HG03460 (cell line): ENCODE results near the gene SUPT20HL1.
"Not testable (repeated sequence)": the region's sequence is repeated elsewhere in the genome, so short reads cannot be mapped to it uniquely, and the experiment has no call there.

Experiments
- ATAC-seq: cut with Tn5 transposase; IDR thresholded peaks from one replicate; pipeline ENCODE4 v1.9.1; 2021; ENCODE audit not compliant: unreplicated experiment

The SUPT20HL1 gene

DNA sequence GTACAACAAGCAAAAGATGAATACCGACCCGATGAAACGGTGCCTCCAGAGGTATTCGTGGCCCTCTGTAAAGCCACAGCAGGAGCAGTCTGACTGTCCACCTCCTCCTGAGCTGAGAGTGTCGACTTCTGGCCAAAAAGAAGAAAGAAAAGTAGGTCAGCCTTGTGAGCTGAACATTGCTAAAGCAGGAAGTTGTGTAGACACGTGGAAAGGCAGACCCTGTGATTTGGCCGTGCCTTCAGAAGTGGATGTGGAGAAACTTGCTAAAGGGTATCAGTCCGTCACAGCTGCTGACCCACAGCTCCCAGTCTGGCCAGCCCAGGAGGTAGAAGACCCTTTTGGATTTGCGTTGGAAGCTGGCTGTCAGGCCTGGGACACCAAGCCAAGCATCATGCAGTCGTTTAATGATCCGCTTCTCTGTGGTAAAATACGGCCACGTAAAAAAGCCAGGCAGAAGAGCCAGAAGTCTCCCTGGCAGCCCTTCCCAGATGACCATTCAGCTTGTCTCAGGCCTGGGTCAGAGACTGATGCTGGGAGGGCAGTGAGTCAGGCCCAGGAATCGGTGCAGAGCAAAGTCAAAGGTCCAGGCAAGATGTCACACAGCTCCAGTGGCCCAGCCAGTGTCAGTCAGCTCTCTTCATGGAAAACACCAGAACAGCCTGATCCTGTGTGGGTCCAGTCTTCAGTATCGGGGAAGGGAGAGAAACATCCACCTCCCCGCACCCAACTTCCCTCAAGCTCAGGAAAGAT, 3.2 kb downstream of the SUPT20HL1 start:
- ATAC-seq = not testable (repeated sequence)

DNA sequence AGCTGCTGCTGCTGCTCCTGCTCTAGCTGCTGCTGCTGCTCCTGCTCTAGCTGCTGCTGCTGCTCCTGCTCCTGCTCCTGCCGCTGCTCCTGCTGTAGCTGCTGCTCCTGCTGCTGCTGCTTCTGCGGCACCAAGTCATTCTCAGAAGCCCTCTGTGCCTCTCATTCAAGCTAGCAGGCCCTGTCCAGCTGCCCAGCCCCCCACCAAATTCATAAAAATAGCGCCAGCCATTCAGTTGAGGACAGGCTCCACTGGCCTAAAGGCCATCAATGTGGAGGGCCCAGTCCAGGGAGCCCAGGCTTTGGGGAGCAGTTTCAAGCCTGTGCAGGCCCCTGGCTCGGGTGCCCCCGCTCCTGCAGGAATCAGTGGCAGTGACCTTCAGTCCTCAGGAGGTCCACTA, 3.9 kb downstream of the SUPT20HL1 start:
- no peak for ATAC-seq

DNA sequence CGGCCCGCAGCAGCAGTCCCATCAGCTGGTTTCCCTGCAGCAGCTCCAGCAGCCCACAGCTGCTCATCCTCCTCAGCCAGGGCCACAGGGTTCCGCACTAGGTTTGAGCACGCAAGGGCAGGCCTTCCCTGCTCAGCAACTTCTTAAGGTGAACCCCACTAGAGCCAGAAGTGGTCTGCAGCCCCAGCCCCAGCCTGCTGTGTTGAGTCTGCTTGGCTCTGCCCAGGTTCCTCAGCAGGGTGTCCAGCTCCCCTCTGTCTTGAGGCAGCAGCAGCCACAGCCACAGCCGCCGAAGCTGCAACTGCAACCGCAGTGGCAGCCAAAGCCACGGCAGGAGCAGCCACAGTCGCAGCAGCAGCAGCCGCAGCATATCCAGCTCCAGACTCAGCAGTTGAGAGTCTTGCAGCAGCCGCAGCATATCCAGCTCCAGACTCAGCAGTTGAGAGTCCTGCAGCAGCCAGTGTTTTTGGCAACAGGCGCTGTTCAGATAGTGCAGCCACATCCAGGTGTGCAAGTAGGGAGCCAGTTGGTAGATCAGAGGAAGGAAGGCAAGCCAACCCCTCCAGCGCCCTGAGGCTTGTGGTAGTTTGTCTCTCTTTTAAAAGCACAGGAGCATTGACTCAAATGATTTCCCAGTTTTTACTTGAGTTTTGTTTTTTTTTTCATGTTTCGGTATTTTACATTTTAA, 4.6 kb downstream of the SUPT20HL1 start:
- ATAC-seq = no peak

DNA sequence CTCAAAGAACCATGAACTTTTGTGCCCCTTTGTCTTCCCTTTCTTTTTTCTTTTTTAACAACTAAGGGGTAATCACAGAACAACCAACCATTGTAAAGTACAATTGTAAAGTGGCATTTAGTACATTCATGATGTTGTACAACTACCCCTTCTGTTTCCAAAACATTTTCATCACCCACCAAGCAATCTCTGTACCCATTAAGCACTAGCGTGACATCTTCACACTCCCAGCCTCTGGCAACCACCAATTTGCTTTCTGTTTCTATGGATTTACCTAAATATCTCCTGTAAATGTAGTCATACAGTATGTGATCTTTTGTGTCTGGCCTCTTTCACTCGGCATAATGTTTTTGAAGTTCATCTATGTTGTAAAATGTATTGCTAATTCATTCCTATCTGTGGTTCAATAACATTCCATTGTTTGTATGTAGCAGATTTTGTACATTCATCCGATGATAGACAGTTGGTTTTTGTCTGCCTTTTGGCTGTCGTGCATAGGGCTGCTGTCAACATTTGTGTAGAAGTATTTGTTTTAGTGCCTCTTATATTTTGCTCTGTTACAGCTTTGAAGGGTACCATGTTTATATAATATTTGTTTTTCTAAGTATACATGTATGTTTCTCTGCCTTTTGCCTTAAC, 6.4 kb downstream of the SUPT20HL1 start:
- not testable (repeated sequence) for ATAC-seq

DNA sequence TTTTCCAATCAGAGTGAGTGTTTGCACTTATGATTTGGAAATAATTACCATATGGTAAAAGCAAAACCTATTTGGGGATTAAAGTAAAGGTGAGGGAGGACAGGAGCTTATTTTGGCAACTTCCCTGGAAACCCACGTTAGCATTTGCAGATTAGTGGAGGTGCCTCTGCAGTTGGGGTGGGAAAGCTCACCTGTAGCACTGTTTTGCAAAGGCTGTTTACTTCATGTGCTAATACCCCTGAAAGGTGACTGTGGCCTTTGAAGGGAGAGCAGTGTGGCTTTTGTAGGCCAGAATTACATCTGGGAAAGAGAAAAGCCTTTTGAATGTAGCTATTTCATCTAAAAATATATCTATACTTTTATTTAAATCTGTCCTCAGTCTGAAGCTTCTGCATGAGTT, 9.4 kb downstream of the SUPT20HL1 start:
- no peak for ATAC-seq

DNA sequence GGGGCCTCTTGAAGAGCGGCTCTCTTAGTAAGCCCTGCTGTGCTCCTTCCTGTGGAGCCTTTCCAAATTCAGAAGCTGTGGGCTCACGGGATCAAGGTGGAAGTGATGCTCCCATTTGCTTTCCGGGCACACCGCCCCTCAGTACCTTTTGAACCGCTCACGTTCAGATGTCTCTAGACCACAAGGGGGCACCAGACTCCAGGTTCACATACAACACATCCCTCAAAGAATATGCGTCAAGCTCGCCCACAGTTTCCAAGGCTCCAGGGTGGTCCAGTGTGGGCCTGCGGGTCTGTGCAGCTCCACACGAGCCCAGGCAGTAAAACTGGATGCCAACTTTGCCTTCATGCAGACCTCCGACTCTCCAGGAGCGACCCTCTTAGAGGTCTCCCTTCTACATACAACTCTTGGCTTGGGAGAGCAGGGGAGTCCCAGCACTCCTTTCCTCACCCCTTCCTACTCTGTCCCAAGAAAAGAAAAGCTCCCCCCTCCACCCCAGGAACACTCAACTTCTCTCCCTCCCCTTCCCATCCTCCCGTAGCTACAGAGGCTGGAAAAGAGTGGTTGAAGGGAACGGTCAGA, 11.0 kb downstream of the SUPT20HL1 start:
- no peak for ATAC-seq

DNA sequence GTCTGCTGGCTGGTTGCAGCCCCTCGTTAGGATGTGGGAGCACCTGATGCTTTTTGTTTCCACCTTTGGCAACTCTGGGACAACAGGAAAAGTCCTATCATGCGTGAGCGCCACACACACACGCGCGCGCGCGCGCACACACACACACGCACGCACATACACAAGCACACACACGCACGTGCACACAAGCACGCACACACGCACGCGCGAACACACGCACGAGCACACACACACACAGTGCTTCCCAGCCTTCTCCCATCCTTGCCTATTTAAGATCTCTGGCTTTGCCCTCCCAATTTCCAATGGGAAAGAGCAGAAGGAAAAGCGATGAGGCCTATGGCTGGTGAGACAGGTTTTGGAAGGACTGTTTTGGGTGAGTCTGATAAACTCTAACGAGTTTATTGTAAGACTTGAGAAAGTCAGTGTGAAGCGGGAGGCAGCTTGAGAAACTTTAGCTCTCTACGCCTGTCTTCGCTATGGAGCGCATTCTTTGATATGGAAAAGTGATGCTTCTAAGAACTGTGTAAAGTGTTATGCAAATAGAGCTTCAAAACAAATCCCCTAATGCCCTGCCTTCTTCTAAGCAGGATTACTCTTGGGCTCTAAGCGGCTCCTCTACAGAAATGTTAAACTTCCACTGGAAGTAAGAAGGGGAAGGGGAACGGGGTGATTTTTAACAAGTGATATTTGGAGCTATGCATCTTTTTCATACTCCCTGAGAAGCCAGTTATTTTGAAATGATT, 11.8 kb downstream of the SUPT20HL1 start:
- ATAC-seq = no peak

DNA sequence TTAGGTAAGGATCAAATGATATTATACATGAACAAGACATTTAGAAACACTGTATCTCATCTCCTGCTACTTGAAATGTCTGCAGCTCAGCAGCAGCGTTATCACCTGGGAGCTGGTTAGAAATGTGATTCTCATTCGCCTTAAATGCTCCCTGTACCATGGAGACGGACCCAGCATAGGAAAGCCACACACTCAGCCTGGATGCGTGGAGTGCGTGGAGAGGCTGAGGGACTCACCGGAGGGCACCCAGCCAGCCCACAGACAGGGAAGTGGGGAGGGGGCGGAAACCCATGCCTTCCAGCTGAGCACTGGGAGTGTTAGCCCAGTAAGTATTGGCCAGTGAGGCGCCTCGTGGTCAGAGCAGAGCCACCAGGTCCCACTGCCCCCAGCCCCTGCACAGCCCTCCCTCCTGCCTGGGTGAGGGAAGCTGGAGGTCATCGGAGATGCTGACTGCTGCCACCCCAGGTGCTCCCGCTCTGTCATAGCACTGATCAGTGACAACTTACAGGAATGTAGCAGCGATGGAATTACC, 15.2 kb downstream of the SUPT20HL1 start:
- no peak for ATAC-seq

DNA sequence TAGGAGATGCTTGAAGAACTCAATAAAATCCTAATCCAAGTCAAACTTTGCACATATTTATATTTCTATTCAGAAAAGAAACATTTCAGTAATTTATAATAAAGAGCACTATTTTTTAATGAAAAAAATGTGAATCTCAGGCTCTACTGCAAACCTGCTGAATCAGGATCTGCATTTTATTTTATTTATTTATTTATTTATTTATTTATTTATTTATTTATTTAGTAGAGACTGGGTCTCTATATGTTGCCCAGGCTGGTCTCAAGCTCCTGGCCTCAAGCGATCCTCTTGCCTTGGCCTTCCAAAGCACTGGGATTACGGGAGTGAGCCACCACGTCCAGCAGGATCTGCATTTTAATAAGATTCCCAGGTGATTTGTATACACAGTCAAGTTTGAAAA, 16.0 kb downstream of the SUPT20HL1 start:
- no peak for ATAC-seq

DNA sequence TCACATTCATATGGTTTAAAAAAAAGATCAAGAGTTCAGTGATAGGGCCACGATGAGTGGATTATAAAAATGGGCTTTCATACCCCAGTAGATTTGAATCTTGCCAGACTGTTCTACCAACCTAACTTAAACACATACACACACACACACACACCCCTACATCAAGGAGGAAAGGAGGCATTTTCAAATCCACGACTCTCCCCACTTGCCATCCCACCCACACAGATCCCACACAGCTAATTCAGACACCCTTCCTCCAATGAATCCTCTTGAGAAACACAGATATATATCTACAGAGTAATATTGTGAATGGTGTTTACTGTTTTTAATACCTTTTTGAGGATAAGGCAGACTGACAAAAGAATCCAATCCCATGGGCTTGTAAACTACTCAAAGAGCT, 16.8 kb downstream of the SUPT20HL1 start:
- no peak for ATAC-seq

DNA sequence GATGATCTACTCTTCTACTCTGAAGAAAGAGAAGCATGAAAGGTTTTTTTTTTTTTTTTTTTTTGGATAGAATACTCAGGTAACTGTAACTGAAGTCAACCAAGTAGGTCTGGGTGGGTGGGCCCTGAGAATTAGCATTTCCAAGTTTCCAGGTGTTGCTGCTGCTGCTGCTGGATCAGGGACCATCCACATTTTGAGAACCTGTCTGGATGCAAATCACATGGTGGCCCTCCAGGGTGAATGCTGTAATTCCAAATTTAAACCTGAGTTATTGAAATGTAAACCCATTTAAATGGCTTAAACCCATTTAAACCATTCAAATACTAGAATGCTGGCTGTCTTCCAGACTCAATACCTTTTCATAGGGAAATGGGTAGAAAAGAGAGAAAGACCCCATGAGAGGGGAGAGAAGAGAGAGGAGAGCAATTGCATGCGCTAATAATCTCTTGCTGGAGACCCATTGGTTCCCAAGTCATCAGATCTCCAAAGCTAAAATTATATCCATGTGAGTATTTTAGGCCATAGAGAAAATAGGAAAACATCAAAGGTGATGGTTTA, 17.6 kb downstream of the SUPT20HL1 start:
- ATAC-seq = no peak

DNA sequence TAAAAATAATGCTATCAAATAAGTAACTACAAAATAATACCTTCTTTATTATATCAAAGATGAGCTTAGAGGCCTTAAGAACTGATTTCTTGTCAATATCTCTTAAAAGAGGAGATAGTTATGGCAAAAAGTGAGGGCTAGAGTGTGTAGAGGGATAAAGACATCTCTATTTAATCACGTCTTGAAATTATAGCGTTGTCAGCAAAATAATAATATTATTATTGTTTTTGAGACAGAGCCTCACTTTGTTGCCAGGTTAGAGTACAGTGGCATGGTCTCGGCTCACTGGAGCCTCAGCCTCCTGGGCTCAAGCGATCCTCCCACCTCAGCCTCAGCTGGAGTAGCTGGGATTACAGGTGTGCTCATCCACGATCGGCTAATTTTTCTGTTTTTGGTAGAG, 18.3 kb downstream of the SUPT20HL1 start:
- ATAC-seq = no peak

DNA sequence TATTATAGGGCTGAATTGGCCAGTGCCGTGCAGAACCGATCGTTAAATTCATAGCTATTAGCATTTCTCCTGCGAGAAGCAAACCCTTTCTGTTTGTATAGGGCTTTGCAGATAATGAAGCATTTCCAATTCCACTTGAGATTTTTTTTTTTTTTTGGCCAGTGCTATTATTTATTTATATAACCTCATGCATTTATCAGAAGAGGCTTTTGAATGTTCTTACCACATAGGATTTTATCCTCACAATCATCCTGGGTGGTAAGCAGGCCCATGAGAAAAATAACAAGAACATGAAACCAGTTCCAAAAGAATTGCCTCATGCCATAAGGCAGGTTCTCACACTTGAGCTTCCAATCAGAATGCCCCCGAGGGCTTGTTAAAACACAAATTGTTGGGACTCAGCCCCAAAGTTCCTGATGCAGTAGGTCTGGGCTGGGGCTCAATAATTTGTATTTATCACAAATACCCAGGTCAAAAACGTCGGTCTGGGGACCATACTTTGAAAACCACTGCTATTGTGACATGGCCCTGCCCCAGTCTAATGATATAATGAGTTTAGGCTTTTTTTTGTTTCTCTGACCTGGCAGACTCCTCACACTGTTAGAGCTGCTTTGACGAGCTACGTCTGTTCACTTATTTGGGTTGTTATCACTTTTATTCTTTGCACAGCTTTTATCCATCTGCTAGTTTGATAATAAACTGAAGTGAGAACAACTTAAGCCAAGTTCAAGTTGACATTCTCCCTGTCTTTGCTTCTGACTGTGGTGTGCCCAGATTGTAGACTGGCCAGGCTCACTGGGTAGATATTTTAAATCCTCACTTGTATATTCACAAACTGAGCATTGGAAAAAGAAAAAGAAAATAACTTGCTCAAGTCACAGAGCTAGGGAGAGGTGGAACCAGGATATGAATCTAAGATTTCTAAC, 20.1 kb downstream of the SUPT20HL1 start:
- no peak for ATAC-seq

DNA sequence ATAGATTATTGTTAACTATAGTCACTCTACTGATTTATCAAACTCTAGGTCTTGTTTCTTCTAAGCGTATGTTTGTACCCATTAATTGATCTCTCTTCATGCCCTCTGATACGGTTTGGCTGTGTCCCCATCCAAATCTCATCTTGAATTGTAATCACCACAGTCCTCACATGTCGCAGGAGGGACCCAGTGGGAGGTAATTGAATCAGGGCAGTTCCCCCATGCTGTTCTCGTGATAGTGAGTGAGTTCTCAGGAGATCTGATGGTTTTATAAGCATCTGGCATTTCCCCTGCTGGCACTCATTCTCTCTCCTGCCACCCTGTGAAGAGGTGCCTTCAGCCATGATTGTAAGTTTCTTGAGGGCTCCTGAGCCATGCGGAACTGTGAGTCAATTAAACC, 21.9 kb downstream of the SUPT20HL1 start:
- ATAC-seq = not testable (repeated sequence)

DNA sequence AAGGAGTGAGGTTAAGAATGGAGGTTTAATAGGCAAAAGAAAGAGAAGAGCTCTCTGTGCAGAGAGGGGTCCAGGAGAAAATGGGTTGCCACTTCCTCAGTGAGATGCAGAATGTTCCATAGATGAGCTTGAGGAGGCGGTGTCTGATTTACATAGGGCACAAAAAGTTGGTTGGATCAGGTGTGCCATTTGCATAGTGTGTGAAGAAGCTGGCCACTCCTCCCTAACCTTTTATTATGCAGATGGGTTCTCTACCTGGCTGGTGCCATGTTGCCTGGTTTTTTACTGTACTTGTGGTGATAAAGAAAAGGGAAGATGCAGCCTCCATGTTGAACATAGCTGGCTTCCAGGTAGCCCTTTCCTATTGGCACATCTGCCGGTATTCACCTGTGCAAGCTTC, 27.3 kb downstream of the SUPT20HL1 start:
- ATAC-seq = no peak

DNA sequence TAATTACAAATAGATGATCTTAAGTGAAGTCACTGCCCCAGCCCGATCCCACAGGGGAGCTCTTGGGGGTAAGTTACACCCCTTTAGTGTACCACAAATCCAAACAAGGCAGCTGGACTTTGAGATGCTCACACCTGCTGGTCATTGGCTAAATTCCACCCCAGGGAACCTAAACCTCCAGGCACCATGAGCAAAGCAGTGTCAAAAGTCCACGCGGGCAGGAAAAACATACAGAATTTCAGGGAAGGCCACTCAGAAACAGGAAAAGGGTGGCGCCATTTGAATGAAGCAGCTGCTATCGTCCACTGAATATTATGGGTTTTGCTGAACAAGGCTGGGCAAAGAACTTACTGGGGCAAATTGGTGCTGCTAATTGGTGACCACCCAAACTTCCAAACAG, 30.9 kb downstream of the SUPT20HL1 start:
- ATAC-seq = no peak

DNA sequence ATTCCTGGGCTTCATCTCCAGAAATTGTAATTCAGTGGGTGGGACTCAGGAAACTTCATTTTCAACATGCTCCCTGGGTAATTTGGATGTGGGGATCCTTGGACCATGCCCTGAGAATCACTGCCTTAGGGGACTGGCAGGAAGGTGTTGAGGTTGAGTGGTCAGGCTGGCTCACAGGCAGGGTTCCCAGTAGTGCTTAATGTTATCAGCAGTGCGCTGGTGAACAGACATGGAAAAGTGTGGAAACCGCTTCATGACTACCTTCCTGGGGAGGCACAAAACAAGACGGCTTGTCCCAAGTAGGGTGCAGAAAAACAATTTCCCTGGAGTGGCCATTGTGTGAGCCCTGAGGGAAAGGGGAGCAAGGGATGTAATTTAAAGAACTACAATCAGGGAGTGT, 31.4 kb downstream of the SUPT20HL1 start:
- no peak for ATAC-seq

DNA sequence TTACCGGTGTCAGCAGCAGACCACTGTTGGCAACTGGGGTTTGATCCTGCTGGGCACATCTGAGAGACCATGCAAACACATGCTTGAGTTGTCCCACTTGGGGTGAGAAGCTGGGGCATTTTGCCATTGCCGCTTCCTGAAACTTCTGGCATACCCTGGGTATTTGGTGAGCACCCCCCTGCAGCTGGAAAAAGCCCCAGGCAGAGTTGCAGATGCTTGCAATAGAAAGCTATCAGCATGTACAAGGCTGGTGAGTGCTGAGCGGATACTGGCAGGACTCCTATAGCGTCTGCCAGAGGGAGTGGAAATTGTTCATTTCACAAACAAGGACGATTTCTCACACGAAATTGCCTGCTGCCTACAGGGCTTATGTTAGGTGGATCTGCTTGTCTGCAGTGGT, 32.3 kb downstream of the SUPT20HL1 start:
- no peak for ATAC-seq

DNA sequence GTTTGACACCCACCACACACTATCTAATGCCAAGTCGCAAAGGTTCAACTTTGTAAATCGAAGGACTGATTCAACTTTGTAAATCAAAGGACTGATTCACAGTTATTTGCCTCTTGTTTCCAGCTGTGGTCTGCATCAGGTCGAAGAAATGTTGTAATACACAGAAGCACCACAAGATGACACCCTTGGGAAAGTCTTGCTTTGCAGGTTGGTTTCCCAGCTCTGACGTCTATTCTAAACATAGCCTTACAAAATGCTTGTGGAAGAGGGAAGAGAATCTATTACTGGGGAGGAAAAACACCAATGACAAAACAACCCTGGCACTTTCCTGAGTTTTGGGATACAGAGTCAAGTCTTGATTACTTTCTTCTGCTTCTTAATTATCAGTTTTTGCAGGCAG, 35.3 kb downstream of the SUPT20HL1 start:
- ATAC-seq = peak; percentile 68
